ENCODE data around the gene CD74.

DNA sequence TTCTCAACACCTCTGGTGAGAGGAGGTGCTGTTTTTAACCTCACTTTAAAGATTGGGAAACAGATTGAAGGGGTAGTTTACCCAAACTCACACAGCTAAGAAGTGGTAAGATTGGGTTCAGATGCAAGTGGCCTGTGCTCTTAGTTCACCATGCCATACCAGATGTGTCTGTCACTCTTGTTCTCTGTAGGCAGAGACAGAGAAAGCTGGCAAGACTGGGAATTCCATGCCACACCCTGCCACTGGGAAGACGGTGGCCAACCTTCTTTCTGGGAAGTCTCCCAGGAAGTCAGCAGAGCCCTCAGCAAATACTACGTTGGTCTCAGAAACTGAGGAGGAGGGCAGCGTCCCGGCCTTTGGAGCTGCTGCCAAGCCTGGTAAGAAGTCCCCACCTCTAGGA lies 44.2 kb downstream of the CD74 start:
- TF ChIP-seq, protein P1, sequence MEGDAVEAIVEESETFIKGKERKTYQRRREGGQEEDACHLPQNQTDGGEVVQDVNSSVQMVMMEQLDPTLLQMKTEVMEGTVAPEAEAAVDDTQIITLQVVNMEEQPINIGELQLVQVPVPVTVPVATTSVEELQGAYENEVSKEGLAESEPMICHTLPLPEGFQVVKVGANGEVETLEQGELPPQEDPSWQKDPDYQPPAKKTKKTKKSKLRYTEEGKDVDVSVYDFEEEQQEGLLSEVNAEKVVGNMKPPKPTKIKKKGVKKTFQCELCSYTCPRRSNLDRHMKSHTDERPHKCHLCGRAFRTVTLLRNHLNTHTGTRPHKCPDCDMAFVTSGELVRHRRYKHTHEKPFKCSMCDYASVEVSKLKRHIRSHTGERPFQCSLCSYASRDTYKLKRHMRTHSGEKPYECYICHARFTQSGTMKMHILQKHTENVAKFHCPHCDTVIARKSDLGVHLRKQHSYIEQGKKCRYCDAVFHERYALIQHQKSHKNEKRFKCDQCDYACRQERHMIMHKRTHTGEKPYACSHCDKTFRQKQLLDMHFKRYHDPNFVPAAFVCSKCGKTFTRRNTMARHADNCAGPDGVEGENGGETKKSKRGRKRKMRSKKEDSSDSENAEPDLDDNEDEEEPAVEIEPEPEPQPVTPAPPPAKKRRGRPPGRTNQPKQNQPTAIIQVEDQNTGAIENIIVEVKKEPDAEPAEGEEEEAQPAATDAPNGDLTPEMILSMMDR (IDR thresholded peaks at IDR 0.05): no peak
- TF ChIP-seq POLR2A (IDR thresholded peaks at IDR 0.05): no peak

All from thyroid gland (tissue), 4 donors.